PC-9 (cell line): ENCODE measurements around the gene RYR1. TPM values are rescaled to one million over a fixed set of nuclear protein-coding genes. Genes with fewer than 3 reads are reported as not detected.

Experiments used
- BruUV-seq: library from RNA; stranded (reverse); fragments of 400-500 nt; replicated peaks from 2 replicates; lab custom pipeline; 2021; lab: Mats Ljungman, UMichigan
- CTCF ChIA-PET: fragments of 300-600 bp; sonication (Branson Sonifier 250); formaldehyde crosslinking; loops from one replicate; lab custom pipeline; 2022; ENCODE audit warnings: antibody characterized with exemption; lab: Charles Lee
- POLR2A ChIA-PET: fragments of 300-600 bp; sonication (Branson Sonifier 250); formaldehyde crosslinking; loops from one replicate; lab custom pipeline; 2022; ENCODE audit warnings: antibody characterized with exemption; ENCODE audit not compliant: unreplicated experiment; lab: Charles Lee
- DNase-seq, 2 experiments: peaks; one replicate each; pipeline versions ENCODE4 v3.0.0 to v3.0.0-alpha.2; 2015 to 2022; ENCODE audit warnings: mixed read lengths in 1 of 2
- H2AFZ ChIP-seq: fragments of 200-600 bp; sonication (generic); 2 replicates; pipeline ENCODE4 v1.8.1; 2017; ENCODE audit warnings: antibody characterized with exemption
- H3F3A ChIP-seq: fragments of 200-600 bp; sonication (generic); 2 replicates; pipeline ENCODE4 v1.8.1; 2017; ENCODE audit warnings: antibody characterized with exemption, mild to moderate bottlenecking, low read depth; ENCODE audit not compliant: insufficient read depth
- H3K27ac ChIP-seq: fragments of 200-600 bp; sonication (generic); 2 replicates; pipeline ENCODE4 v1.6.1; 2016; ENCODE audit warnings: mixed run types
- H3K27me3 ChIP-seq: fragments of 200-600 bp; sonication (generic); 2 replicates; pipeline ENCODE4 v1.6.1; 2016; ENCODE audit warnings: low read depth, mixed run types; ENCODE audit not compliant: insufficient read depth
- H3K36me3 ChIP-seq: fragments of 200-600 bp; sonication (generic); 2 replicates; pipeline ENCODE4 v1.6.1; 2016; ENCODE audit warnings: low read depth, mixed run types
- H3K4me1 ChIP-seq: fragments of 200-600 bp; sonication (generic); replicated peaks from 2 replicates; pipeline ENCODE4 v1.6.1; 2016; ENCODE audit warnings: mixed run types; ENCODE audit not compliant: insufficient read depth
- H3K4me2 ChIP-seq: fragments of 200-600 bp; sonication (generic); 2 replicates; pipeline ENCODE4 v1.6.1; 2017; ENCODE audit warnings: mixed run types
- H3K4me3 ChIP-seq: fragments of 200-600 bp; sonication (generic); 2 replicates; pipeline ENCODE4 v1.6.1; 2016; ENCODE audit warnings: mixed run types
- H3K79me2 ChIP-seq: fragments of 200-600 bp; sonication (generic); 2 replicates; pipeline ENCODE4 v1.6.1; 2017; ENCODE audit warnings: low read depth, mixed run types
- H3K9me2 ChIP-seq: fragments of 200-600 bp; sonication (generic); 2 replicates; pipeline ENCODE4 v1.8.1; 2017; ENCODE audit warnings: mild to moderate bottlenecking; ENCODE audit not compliant: insufficient read depth
- H3K9me3 ChIP-seq: fragments of 200-600 bp; sonication (generic); 2 replicates; pipeline ENCODE4 v1.8.1; 2016; ENCODE audit warnings: low read depth; ENCODE audit not compliant: insufficient read depth
- H4K20me1 ChIP-seq: fragments of 200-600 bp; sonication (generic); 2 replicates; pipeline ENCODE4 v1.8.1; 2017; ENCODE audit not compliant: insufficient read depth
- EZH2 ChIP-seq: fragments of 200-600 bp; sonication (generic); IDR thresholded peaks from 2 replicates; pipeline ENCODE4 v1.8.0; 2017; ENCODE audit warnings: antibody characterized with exemption, low read depth
- intact Hi-C: fragments of 100-400 bp; cut with micrococcal nuclease; formaldehyde crosslinking; loops from one replicate; pipeline ENCODE4 v1.10.0; 2022; ENCODE audit not compliant: unreplicated experiment
- total RNA-seq: library from RNA; stranded (reverse); gene quantifications from 2 replicates; pipeline ENCODE4 v1.2.3, GENCODE V29; 2021
- TF ChIP-seq, protein P1 (sequence below): fragments of 200-600 bp; sonication (generic); conservative IDR thresholded peaks from 2 replicates; pipeline ENCODE4 v1.6.1; 2017; ENCODE audit warnings: mixed run types, antibody characterized with exemption, mild to moderate bottlenecking, moderate library complexity

The RYR1 gene
- total RNA-seq, 1 experiment from 2014 or later = 1.0 TPM

DNA sequence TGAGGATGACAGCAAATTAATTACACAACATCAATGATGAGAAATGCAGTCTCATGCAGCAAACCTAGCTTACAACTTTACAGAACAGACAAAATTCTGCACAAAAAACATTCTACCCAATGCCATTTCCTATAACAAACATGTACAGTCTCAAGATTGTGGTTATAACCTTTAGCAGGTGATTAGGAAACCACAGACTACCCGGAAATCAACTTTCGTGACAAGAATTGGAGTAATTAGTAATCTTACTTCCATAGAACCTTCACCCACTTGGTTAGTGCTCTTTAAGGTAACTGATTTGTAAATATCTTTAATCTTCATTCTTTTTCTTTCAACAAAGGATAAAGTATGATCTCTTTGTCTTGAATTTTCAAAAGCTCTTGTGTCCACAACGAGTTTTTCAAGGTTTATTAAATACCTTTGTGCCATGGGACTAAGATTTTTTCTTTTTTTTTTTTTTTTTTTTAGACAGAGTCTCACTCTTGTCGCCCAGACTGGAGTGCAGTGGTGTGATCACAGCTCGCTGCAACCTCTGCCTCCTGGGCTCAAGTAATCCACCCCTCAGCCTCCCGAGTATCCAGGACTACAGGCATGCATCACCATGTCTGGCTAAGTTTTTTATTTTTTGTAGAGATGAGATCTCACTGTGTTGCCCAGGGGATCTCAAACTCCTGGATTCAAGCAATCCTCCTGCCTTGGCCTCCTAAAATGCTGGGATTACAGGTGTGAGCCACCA, 105.5 kb downstream of the RYR1 start:
- H3K27me3 ChIP-seq = no peaks in the 10 kb centered on the region; the same call in 1 of the 2 replicates
- peak overlapping the region; percentile 48 for H3K27ac ChIP-seq
- 0 out of 2 replicates have a peak overlapping the region, but pooled peaks have one; percentile 29 for H2AFZ ChIP-seq
- H3K4me1 ChIP-seq = peaks cover 21% of the 10 kb centered on the region
- H3K9me3 ChIP-seq = peaks cover 12% of the 10 kb centered on the region; the same call in 1 of the 2 replicates
- ChIA-PET CTCF (interaction anchor here (0.7 kb wide), 1 partner anchor 391 kb away, joined by 6 read pairs; the partner anchor contains the start of genes MRPS12 and SARS2), POLR2A (interaction anchor here (0.6 kb wide), 1 partner anchor 309 kb away, joined by 4 read pairs; no protein-coding TSS in a partner anchor)
- no peaks in the 10 kb centered on the region for H4K20me1 ChIP-seq
- no peaks in the 10 kb centered on the region for H3K79me2 ChIP-seq
- H3K4me3 ChIP-seq = no peak overlapping the region
- no TSS peak for BruUV-seq
- peak overlapping the region; percentile 54 for H3K4me2 ChIP-seq
- DNase-seq = peak in 1 of 2 experiments; percentile 59
- intact Hi-C loops = no loop called here
- H3K9me2 ChIP-seq = no peaks in the 10 kb centered on the region
- no peak for TF ChIP-seq EZH2
- TF ChIP-seq, protein P1, sequence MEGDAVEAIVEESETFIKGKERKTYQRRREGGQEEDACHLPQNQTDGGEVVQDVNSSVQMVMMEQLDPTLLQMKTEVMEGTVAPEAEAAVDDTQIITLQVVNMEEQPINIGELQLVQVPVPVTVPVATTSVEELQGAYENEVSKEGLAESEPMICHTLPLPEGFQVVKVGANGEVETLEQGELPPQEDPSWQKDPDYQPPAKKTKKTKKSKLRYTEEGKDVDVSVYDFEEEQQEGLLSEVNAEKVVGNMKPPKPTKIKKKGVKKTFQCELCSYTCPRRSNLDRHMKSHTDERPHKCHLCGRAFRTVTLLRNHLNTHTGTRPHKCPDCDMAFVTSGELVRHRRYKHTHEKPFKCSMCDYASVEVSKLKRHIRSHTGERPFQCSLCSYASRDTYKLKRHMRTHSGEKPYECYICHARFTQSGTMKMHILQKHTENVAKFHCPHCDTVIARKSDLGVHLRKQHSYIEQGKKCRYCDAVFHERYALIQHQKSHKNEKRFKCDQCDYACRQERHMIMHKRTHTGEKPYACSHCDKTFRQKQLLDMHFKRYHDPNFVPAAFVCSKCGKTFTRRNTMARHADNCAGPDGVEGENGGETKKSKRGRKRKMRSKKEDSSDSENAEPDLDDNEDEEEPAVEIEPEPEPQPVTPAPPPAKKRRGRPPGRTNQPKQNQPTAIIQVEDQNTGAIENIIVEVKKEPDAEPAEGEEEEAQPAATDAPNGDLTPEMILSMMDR = no peak
- peaks cover 26% of the 10 kb centered on the region for H3F3A ChIP-seq
- no peaks in the 10 kb centered on the region for H3K36me3 ChIP-seq

DNA sequence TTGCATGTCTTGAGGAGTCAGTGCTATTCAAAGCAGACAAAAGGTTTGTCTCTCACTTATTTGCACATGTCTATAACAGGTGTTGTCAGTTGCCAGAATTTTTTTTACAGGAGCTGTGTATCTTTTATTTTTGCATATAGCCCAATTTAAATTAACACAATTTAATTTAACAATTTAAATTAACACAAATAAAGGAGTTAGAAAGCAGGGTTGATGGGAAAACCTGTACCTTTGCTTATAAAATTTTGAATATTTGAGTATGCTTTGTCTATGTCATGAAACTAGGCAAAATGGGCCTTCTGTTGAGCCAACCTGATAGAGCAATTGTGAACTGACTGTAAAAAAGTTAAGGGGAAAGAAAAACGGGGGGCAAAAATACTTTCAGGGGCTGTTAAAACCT, 106.3 kb downstream of the RYR1 start:
- peaks cover 34% of the 10 kb centered on the region for H3F3A ChIP-seq
- no peak overlapping the region for H3K4me3 ChIP-seq
- CTCF ChIA-PET = no interaction called here
- POLR2A ChIA-PET = no interaction called here
- no peak overlapping the region for H3K27ac ChIP-seq
- no peaks in the 10 kb centered on the region for H4K20me1 ChIP-seq
- H2AFZ ChIP-seq = no peak overlapping the region
- H3K9me3 ChIP-seq = peaks cover 11% of the 10 kb centered on the region; the same call in 1 of the 2 replicates
- H3K27me3 ChIP-seq = no peaks in the 10 kb centered on the region; the same call in 1 of the 2 replicates
- H3K36me3 ChIP-seq = no peaks in the 10 kb centered on the region
- intact Hi-C loops = no loop called here
- no peak for DNase-seq
- H3K4me2 ChIP-seq = no peak overlapping the region
- no peaks in the 10 kb centered on the region for H3K9me2 ChIP-seq
- TF ChIP-seq, protein P1 = no peak
- TF ChIP-seq EZH2 = no peak
- H3K79me2 ChIP-seq = no peaks in the 10 kb centered on the region
- BruUV-seq = no TSS peak
- peaks cover 29% of the 10 kb centered on the region for H3K4me1 ChIP-seq

DNA sequence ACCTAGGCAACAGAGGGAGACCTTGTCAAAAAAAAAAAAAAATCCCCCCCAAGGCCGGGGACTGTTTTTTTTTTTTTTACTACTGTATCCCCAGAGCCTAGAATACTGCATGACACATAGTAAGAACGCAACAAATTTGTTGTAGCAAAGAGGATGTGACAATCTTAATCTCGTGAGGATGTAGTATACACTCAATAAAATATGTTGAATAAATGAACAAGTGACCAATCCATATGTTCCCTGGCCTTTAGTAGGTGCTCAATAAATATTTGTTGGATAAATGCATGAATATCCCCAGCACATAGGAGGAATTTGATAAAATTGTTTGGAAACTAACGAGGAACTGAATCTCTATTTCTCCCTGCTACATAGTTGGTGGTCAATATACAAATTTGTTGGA, 108.5 kb downstream of the RYR1 start:
- Histone ChIP-seq H3K79me2 (no peaks in the 10 kb centered on the region), H3K4me3 (no peak overlapping the region), H3K4me2 (no peak overlapping the region), H3K4me1 (peaks cover 37% of the 10 kb centered on the region), H3F3A (peaks cover 41% of the 10 kb centered on the region), H3K27ac (no peak overlapping the region), H3K27me3 (no peaks in the 10 kb centered on the region), H3K9me2 (no peaks in the 10 kb centered on the region), H4K20me1 (no peaks in the 10 kb centered on the region), H3K36me3 (no peaks in the 10 kb centered on the region), H3K9me3 (no peaks in the 10 kb centered on the region), H2AFZ (no peak overlapping the region)
- intact Hi-C loops = no loop called here
- ChIA-PET CTCF (no interaction called here), POLR2A (interaction anchor here (0.7 kb wide), 1 partner anchor 95 kb away, joined by 4 read pairs; no protein-coding TSS in a partner anchor)
- BruUV-seq = no TSS peak
- no peak for DNase-seq
- no peak for TF ChIP-seq EZH2
- TF ChIP-seq, protein P1 = no peak
